Measurements from ENCODE around the gene SYT6. TPM values are rescaled to one million over a fixed set of nuclear protein-coding genes. Genes with fewer than 3 reads are reported as not detected.

SYT6 gene
- total RNA-seq, 2 experiments from 2014 or later, result not detected

DNA sequence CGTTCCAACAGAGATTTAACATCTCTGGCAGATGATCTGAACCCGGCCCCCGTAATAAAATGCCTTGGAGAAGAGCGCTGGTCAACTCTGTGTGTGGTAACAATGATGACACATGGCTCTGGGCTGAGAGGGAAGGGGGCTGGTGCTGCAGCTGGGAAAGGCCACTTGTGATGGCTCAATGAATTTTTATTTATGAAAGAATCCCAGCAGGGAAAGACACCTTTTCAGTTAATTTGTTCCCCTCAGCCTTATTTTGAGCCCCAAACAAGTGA lies 59.4 kb downstream of the SYT6 start:
- intact Hi-C loops (cut with micrococcal nuclease), result loop anchor here (10.0 kb wide), 1 partner anchor 191 kb away; no protein-coding TSS in a partner anchor
- H3K36me3 Mint-ChIP-seq, result no peaks in the 10 kb centered on the region
- H3K9me3 Mint-ChIP-seq, result no peaks in the 10 kb centered on the region
- POLR2A ChIA-PET, result no interaction called here
- peaks cover 1% of the 10 kb centered on the region for H3K4me1 Mint-ChIP-seq (ENCODE audit: low read depth)
- H3K27me3 Mint-ChIP-seq, result peaks cover 9% of the 10 kb centered on the region
- no peak overlapping the region for H3K4me3 Mint-ChIP-seq
- DNase-seq, result no peak
- H3K27ac Mint-ChIP-seq, result no peak overlapping the region
- CTCF ChIA-PET, result no interaction called here

GRCh38 chr1:114093624-114094362 lies 59.9 kb downstream of the SYT6 start:
- peaks cover 1% of the 10 kb centered on the region for H3K4me1 Mint-ChIP-seq (ENCODE audit: low read depth)
- intact Hi-C loops (cut with micrococcal nuclease), result loop anchor here (10.0 kb wide), 1 partner anchor 191 kb away; no protein-coding TSS in a partner anchor
- ChIA-PET CTCF (interaction anchor here (2.0 kb wide), 1 partner anchor 189 kb away, joined by 6 read pairs; no protein-coding TSS in a partner anchor), POLR2A (no interaction called here)
- H3K4me3 Mint-ChIP-seq, result no peak overlapping the region
- H3K9me3 Mint-ChIP-seq, result no peaks in the 10 kb centered on the region
- no peak for DNase-seq
- no peaks in the 10 kb centered on the region for H3K36me3 Mint-ChIP-seq
- H3K27me3 Mint-ChIP-seq, result peaks cover 7% of the 10 kb centered on the region
- no peak overlapping the region for H3K27ac Mint-ChIP-seq

DNA sequence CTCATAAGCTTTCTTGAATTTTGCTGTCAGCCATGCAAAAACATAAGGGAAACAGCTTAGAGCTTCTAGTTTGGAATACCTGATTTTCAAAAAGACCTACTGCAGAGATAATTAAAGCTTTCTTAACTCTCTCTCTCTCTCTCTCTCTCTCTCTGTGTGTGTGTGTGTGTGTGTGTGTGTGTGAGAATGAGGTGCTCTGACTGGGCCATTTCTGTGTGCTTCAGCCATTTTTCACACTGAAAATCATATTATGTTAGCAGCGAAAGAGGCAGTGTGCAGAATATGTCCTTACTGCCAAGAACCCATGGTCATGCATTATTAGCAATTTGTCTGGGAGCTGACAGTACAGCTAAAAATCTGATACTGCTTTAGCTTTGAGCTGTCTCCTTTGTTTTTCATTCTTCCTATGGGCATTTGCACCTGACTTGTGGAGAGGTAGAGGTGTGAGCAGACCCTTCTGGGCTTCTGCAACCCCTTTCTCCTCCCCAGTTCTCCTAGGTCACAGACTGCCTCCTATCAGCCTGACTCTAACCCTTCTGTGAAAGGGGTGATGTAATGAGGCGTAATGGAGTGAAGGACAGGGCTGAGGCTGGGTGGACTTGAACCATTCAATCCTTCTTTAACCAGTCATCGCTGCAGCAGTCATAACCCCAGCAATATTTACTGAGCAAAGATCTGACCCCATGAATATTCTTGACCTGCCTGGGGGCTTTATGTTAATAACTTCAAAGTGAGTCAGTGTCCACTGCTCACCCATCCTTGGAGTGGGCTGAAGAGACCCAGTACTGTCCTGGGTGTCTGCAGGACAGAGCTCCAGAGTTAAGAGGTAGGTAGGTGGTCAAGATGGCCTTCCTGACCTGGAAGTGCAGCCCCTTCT lies 61.2 kb downstream of the SYT6 start:
- intact Hi-C loops (cut with micrococcal nuclease), result loop anchor here (10.0 kb wide), 1 partner anchor 192 kb away; no protein-coding TSS in a partner anchor

DNA sequence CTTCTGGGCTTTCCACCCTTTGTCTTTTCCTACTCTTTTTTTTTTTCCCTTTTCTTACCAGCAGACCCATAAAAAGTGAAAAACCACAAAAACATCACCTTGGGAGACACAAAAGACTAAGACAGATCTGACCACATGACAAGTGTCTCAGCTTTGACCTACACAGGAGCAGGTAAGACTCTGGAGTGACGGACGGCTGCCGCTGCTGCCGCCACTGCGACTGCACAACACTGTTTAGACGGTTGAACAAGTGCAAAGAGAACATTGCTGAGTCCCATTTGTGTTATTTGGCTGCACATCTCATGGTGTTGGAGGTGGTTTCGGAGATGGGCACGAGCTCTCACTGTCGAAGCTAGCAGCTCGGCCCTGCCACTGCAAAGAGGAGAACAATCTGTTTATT lies 62.0 kb downstream of the SYT6 start:
- Mint-ChIP-seq H3K4me1 (ENCODE audit: low read depth) (peaks cover 1% of the 10 kb centered on the region), H3K4me3 (no peak overlapping the region), H3K27me3 (peaks cover 6% of the 10 kb centered on the region), H3K9me3 (no peaks in the 10 kb centered on the region), H3K36me3 (no peaks in the 10 kb centered on the region), H3K27ac (no peak overlapping the region)
- no peak for DNase-seq
- ChIA-PET CTCF (interaction anchor here (0.6 to 2.0 kb wide), 3 partner anchors 61 to 251 kb away, joined by 3 to 6 read pairs (median 3); no protein-coding TSS in a partner anchor), POLR2A (no interaction called here)
- intact Hi-C loops (cut with micrococcal nuclease), result loop anchor here (10.0 kb wide), 1 partner anchor 193 kb away; no protein-coding TSS in a partner anchor

More for the DNA sequence above, 61.2 kb downstream of the SYT6 start:
- no peak for DNase-seq
- no peak overlapping the region for H3K27ac Mint-ChIP-seq
- CTCF ChIA-PET, result interaction anchor here (1.6 to 2.0 kb wide), 2 partner anchors 60 to 190 kb away, joined by 3 to 6 read pairs; no protein-coding TSS in a partner anchor
- no peaks in the 10 kb centered on the region for H3K9me3 Mint-ChIP-seq
- no peak overlapping the region for H3K4me3 Mint-ChIP-seq
- no peaks in the 10 kb centered on the region for H3K36me3 Mint-ChIP-seq
- H3K4me1 Mint-ChIP-seq (ENCODE audit: low read depth), result peaks cover 1% of the 10 kb centered on the region
- peaks cover 7% of the 10 kb centered on the region for H3K27me3 Mint-ChIP-seq
- POLR2A ChIA-PET, result no interaction called here

- Mint-ChIP-seq H3K4me1 (ENCODE audit: low read depth) (peaks cover 1% of the 10 kb centered on the region), H3K9me3 (no peaks in the 10 kb centered on the region), H3K27ac (no peak overlapping the region), H3K4me3 (no peak overlapping the region), H3K27me3 (peaks cover 6% of the 10 kb centered on the region), H3K36me3 (no peaks in the 10 kb centered on the region)
- intact Hi-C loops (cut with micrococcal nuclease), result loop anchor here (10.0 kb wide), 1 partner anchor 194 kb away; no protein-coding TSS in a partner anchor
- no peak for DNase-seq
- ChIA-PET CTCF (interaction anchor here (0.6 kb wide), 1 partner anchor 252 kb away, joined by 3 read pairs; no protein-coding TSS in a partner anchor), POLR2A (no interaction called here)
These were observed 62.7 kb downstream of the SYT6 start for GRCh38 chr1:114090738-114091505.

DNA sequence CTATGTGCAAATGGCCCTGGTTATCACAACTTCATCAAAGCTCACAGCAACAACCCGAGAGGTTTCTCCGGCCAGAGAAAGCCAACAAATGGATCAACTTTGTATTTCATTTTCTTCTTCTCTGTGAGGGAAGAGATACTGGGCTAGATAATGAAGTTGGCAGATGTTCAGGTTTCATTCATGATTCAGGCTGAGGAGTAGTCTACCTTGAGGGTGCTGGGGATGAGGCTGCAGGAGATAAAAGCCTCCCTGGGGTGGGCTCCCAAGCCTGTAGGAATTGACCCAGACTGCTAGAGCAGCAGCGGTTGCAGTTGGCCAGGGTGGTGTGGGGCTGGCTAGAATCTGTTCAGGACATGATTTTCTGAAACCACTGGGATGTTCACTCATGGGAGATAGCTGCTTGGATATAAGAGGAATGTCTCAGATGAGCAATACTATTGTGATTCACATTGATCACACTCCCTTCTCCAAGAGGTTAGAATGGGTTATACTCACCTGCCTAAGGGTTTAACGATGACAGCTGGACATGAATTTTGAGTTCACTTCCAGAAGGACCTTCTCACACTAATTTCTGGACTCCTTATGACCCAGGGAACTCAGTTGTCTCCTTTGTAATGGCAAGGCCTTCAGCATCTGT lies 64.0 kb downstream of the SYT6 start:
- H3K36me3 Mint-ChIP-seq, result no peaks in the 10 kb centered on the region
- ChIA-PET POLR2A (interaction anchor here (1.0 kb wide), 1 partner anchor 26 kb away, joined by 3 read pairs; no protein-coding TSS in a partner anchor), CTCF (interaction anchor here (1.1 kb wide), 1 partner anchor 65 kb away, joined by 3 read pairs; no protein-coding TSS in a partner anchor)
- H3K4me1 Mint-ChIP-seq (ENCODE audit: low read depth), result peaks cover 1% of the 10 kb centered on the region
- no peak overlapping the region for H3K4me3 Mint-ChIP-seq
- H3K27me3 Mint-ChIP-seq, result peaks cover 6% of the 10 kb centered on the region
- H3K9me3 Mint-ChIP-seq, result no peaks in the 10 kb centered on the region
- intact Hi-C loops (cut with micrococcal nuclease), result loop anchor here (10.0 kb wide), 1 partner anchor 195 kb away; no protein-coding TSS in a partner anchor
- no peak for DNase-seq
- H3K27ac Mint-ChIP-seq, result no peak overlapping the region

- H3K4me1 Mint-ChIP-seq (ENCODE audit: low read depth), result peaks cover 1% of the 10 kb centered on the region
- no peak overlapping the region for H3K4me3 Mint-ChIP-seq
- H3K27me3 Mint-ChIP-seq, result peaks cover 8% of the 10 kb centered on the region
- H3K27ac Mint-ChIP-seq, result no peak overlapping the region
- intact Hi-C loops (cut with micrococcal nuclease), result no loop called here
- H3K9me3 Mint-ChIP-seq, result no peaks in the 10 kb centered on the region
- POLR2A ChIA-PET, result interaction anchor here (1.0 kb wide), 1 partner anchor 27 kb away, joined by 3 read pairs; no protein-coding TSS in a partner anchor
- CTCF ChIA-PET, result interaction anchor here (1.1 kb wide), 1 partner anchor 66 kb away, joined by 3 read pairs; no protein-coding TSS in a partner anchor
- DNase-seq, result no peak
- no peaks in the 10 kb centered on the region for H3K36me3 Mint-ChIP-seq
These were observed 65.0 kb downstream of the SYT6 start for GRCh38 chr1:114088392-114089299.

DNA sequence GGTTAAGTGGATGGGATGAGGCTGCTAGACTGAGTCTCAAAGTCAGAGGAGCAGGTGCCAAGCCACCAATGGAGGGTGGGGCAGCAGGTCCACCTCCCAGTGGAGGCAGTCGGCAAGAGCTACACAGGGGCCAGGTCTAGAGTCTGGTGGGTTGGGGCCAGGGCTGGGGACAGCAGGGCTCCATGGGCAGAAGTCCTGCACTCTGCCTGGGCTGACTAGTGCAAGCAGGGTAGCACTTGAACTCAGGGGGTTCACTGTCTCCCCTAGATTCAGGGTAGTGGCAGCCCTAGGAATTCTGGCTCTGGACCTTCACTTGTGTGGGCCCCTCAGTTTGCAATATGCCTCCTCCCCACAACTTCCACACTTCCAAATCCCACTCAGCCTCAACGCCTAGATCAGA lies 66.2 kb downstream of the SYT6 start:
- Mint-ChIP-seq H3K27me3 (peaks cover 6% of the 10 kb centered on the region), H3K36me3 (no peaks in the 10 kb centered on the region), H3K9me3 (no peaks in the 10 kb centered on the region), H3K27ac (no peak overlapping the region), H3K4me1 (ENCODE audit: low read depth) (peaks cover 1% of the 10 kb centered on the region), H3K4me3 (no peak overlapping the region)
- intact Hi-C loops (cut with micrococcal nuclease), result no loop called here
- ChIA-PET CTCF (no interaction called here), POLR2A (no interaction called here)
- DNase-seq, result no peak

DNA sequence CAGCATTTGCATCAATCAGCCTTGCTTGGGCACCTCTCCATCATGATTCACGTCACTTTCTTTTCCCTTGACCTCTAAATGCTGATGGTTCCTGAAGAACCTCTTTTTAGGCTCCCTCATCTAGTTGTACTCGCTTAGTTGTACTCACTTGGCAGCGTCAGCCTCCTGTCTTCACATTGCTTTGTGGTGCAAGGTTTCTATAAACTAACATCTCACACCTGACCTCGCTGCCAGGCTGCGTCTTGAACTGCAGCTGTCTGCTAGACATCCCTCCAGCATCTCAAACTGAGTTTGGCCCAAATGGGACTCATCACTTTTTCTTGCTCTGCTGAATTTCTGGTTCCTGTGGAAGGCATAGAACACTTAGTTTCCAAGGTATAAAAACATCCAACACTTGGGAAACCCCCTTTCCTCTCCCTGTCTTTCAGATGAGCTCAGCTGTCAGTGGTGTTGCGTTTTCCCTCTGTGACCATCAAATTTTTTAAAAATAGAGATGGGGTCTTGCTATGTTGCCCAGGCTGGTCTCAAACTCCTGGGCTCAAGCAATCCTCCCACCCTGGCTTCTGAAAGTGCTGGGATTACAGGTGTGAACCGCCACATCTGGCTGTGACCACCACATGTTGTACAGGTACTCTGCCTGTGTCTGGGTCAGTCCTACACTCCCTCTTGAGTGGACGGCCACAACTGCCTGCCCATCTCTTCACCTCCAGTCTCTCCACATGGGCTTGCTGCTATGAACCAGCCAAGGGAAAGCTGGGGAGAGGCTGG lies 66.9 kb downstream of the SYT6 start:
- CTCF ChIA-PET, result no interaction called here
- H3K27ac Mint-ChIP-seq, result no peak overlapping the region
- intact Hi-C loops (cut with micrococcal nuclease), result no loop called here
- POLR2A ChIA-PET, result no interaction called here
- H3K9me3 Mint-ChIP-seq, result no peaks in the 10 kb centered on the region
- no peak for DNase-seq
- no peak overlapping the region for H3K4me3 Mint-ChIP-seq
- peaks cover 1% of the 10 kb centered on the region for H3K4me1 Mint-ChIP-seq (ENCODE audit: low read depth)
- H3K36me3 Mint-ChIP-seq, result no peaks in the 10 kb centered on the region
- H3K27me3 Mint-ChIP-seq, result peaks cover 4% of the 10 kb centered on the region

- no peaks in the 10 kb centered on the region for H3K36me3 Mint-ChIP-seq
- no peak for DNase-seq
- intact Hi-C loops (cut with micrococcal nuclease), result no loop called here
- POLR2A ChIA-PET, result no interaction called here
- H3K4me1 Mint-ChIP-seq (ENCODE audit: low read depth), result no peaks in the 10 kb centered on the region
- H3K27ac Mint-ChIP-seq, result no peak overlapping the region
- peaks cover 1% of the 10 kb centered on the region for H3K27me3 Mint-ChIP-seq
- CTCF ChIA-PET, result no interaction called here
- no peak overlapping the region for H3K4me3 Mint-ChIP-seq
- no peaks in the 10 kb centered on the region for H3K9me3 Mint-ChIP-seq
These were observed 70.6 kb downstream of the SYT6 start for GRCh38 chr1:114082867-114083585.

All from activated CD4-positive, alpha-beta memory T cell treated with anti-CD3 and anti-CD28 coated beads for 36 hours (primary cell).